Heart right ventricle (tissue), 16 donors: ENCODE measurements around the gene BNIP3. TPM values are rescaled to one million over a fixed set of nuclear protein-coding genes. Genes with fewer than 3 reads are reported as not detected.

Source experiments
- ATAC-seq, 8 donors: fragments of 200-7000 bp; cut with Tn5 transposase; one replicate each; pipeline ENCODE4 v1.9.1; 2020; ENCODE audit warnings: mild to moderate bottlenecking in 8 of 8, moderate library complexity in 8 of 8, moderate number of reproducible peaks in 1 of 8
- DNase-seq, 2 donors: peaks; one replicate each; pipeline ENCODE4 v3.0.0-alpha.2; 2020
- H3K27ac ChIP-seq, 10 donors: fragments of 200-600 bp; sonication (generic) in 2 of 10; one replicate each; pipeline versions ENCODE4 v1.5.0 to v1.8.0; 2020 to 2022; ENCODE audit warnings: mild to moderate bottlenecking in 3 of 10
- H3K27me3 ChIP-seq, 7 donors: fragments of 200-600 bp; one replicate each; pipeline ENCODE4 v1.8.0; 2021 to 2022; ENCODE audit warnings: mild to moderate bottlenecking in 2 of 7
- H3K36me3 ChIP-seq, 9 donors: fragments of 200-600 bp; sonication (generic) in 1 of 9; one replicate each; pipeline versions ENCODE4 v1.5.0 to v1.8.0; 2020 to 2022; ENCODE audit warnings: mild to moderate bottlenecking in 2 of 9
- H3K4me1 ChIP-seq, 9 donors: fragments of 200-600 bp; sonication (generic) in 1 of 9; one replicate each; pipeline versions ENCODE4 v1.5.0 to v1.8.0; 2020 to 2022; ENCODE audit warnings: mild to moderate bottlenecking in 4 of 9
- H3K4me3 ChIP-seq, 10 donors: fragments of 200-600 bp; sonication (generic) in 2 of 10; one replicate each; pipeline versions ENCODE4 v1.5.0 to v1.8.0; 2020 to 2022; ENCODE audit warnings: mild to moderate bottlenecking in 7 of 10, moderate library complexity in 2 of 10
- H3K9me3 ChIP-seq, 11 donors: fragments of 200-600 bp in 10 of 11; sonication (generic) in 2 of 11; one replicate each; pipeline versions ENCODE4 v1.5.0 to v1.8.0; 2013 to 2022; ENCODE audit warnings: mild to moderate bottlenecking in 2 of 11, control low read depth in 1 of 11, moderate library complexity in 1 of 11
- WGBS, 2 donors: extraction: QIAGEN DNeasy Blood & Tissue Kit; methylation state at CpG; one replicate each; pipeline ENCODE4 v1.1.7; 2013; ENCODE audit warnings: inconsistent platforms in 1 of 2; 5-methylcytosine and 5-hydroxymethylcytosine counted together
- intact Hi-C, 10 donors: fragments of 100-400 bp; cut with DNase I; formaldehyde crosslinking; loops; one replicate each; pipeline versions ENCODE4 v1.11.1 to v1.14.2; 2022
- polyA plus RNA-seq, 2 donors: library from polyadenylated mRNA; stranded (reverse); fragments of 200-250 nt; gene quantifications; one replicate each; pipeline ENCODE4 v1.2.3, GENCODE V29; 2013
- total RNA-seq, 10 donors: library from RNA; stranded (reverse); fragmentation: NEBNext Ultra II Directional in 3 of 10; extraction: Animal tissue kit (Norgen Biotek cat#: 25700) in 3 of 10; gene quantifications; one replicate each; pipeline versions ENCODE4 v1.2.1 to v1.2.4, GENCODE V29; 2021 to 2023
- TF ChIP-seq, protein P1 (sequence below), 9 donors: fragments of 200-600 bp; sonication (generic) in 2 of 9; IDR thresholded peaks; one replicate each; pipeline versions ENCODE4 v1.5.0 to v1.8.0; 2021 to 2022; ENCODE audit warnings: antibody characterized with exemption in 9 of 9, mild to moderate bottlenecking in 5 of 9, moderate library complexity in 1 of 9
- donor health status: Arrhythmogenic right ventricular cardiomyopathy.
- donor health status: ischemic (EF 13 %, LVEDD 7.1; RV severe dilation, severe dysfunction).
- donor health status: healthy with polysubstance abuse.
- donor health status: DM: no; HTN: yes; CAD: no.
- donor health status: DM: no; HTN: no; CAD: no.
- donor health status: ischemic (EF 25% LVEDD 6.9; RV normal size, moderate dysfunction).
- donor health status: ischemic (EF 25% LVEDD 5.7; RV mildly dilated, moderate dysfunction).
- donor health status: healthy.
- donor health status: DM: yes; HTN: yes; CAD: no.
- donor health status: Ischemic cardiomyopathy.
- donor health status: ischemic (EF 35%, LVEDD 5.7; RV mildly dilated, moderate dysfunction).
- donor health status: nonischemic (EF 11% LVEDD 7.7; RV severe dilation, severe dysfunction).
- donor health status: DM: yes; HTN: yes; CAD: no.
- donor health status: PGD.
- donor health status: ischemic (EF 29% LVEDD 5.4; RV normal size, mild dysfunction).
- donor health status: nonischemic (EF 23%, LVEDD 6.1; RV moderate dilation, normal function).

BNIP3 gene
- total and polyA plus RNA-seq, 12 donors: 34.6 to 211 (median 148) TPM

DNA sequence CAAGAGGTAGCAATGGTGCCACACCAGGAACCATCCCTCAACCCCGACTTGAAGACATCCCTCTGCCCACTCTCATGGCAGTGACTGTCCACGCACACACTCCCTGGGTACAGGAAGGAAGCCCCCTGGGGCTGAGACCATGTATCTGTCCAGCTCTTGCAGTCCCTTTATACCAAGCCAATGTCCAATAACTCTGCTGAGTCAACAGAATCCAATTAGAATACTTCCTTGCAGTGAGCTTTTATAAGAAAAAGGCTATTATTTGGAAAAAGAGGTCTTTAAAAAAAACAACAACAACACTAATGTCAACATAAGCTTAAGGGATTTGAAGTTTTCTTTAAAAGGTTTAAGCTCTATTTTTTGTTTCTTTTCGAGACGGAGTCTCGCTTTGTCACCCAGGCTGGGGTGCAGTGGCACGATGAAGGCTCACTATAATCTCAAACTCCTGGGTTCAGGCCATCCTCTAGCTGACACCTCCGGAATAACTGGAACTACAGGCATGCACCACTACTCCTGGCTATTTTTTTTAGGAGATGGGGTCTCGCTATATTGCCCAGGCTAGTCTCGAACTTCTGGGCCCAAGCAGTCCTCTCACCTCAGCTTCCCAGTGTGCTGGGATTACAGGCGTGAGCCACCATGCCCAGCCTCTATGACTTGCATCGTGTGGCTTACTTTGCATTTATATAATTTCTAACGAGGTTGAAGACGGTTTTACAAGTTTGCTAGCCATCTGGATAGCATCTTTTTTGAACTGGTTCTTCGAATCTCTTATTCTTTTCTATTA is 7.5 kb downstream of the BNIP3 start:
- intact Hi-C loops: loop anchor here in 3 of 10 donors (5.0 to 10.0 kb wide), 2 partner anchors 72 to 171 kb away; partner anchors contain the start of gene PPP2R2D (in 2 of the 3)
- Histone ChIP-seq H3K27me3 (no peaks in the 10 kb centered on the region), H3K27ac (peak overlapping the region in 7 of 10 donors; percentile 23 to 81 (median 67)), H3K36me3 (peaks cover 0 to 34% (median 13%) of the 10 kb centered on the region in 9 donors), H3K9me3 (no peaks in the 10 kb centered on the region), H3K4me3 (no peak overlapping the region), H3K4me1 (peaks cover 8 to 58% (median 50%) of the 10 kb centered on the region in 9 donors)
- peak in 3 of 8 donors; percentile 2 to 25 (median 4) for ATAC-seq
- no peak for DNase-seq
- TF ChIP-seq, protein P1, sequence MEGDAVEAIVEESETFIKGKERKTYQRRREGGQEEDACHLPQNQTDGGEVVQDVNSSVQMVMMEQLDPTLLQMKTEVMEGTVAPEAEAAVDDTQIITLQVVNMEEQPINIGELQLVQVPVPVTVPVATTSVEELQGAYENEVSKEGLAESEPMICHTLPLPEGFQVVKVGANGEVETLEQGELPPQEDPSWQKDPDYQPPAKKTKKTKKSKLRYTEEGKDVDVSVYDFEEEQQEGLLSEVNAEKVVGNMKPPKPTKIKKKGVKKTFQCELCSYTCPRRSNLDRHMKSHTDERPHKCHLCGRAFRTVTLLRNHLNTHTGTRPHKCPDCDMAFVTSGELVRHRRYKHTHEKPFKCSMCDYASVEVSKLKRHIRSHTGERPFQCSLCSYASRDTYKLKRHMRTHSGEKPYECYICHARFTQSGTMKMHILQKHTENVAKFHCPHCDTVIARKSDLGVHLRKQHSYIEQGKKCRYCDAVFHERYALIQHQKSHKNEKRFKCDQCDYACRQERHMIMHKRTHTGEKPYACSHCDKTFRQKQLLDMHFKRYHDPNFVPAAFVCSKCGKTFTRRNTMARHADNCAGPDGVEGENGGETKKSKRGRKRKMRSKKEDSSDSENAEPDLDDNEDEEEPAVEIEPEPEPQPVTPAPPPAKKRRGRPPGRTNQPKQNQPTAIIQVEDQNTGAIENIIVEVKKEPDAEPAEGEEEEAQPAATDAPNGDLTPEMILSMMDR (IDR thresholded peaks at IDR 0.05): no peak
- 73 to 84% methylated on average over 14 of the region's 14 CpGs for WGBS, 2 donors

DNA sequence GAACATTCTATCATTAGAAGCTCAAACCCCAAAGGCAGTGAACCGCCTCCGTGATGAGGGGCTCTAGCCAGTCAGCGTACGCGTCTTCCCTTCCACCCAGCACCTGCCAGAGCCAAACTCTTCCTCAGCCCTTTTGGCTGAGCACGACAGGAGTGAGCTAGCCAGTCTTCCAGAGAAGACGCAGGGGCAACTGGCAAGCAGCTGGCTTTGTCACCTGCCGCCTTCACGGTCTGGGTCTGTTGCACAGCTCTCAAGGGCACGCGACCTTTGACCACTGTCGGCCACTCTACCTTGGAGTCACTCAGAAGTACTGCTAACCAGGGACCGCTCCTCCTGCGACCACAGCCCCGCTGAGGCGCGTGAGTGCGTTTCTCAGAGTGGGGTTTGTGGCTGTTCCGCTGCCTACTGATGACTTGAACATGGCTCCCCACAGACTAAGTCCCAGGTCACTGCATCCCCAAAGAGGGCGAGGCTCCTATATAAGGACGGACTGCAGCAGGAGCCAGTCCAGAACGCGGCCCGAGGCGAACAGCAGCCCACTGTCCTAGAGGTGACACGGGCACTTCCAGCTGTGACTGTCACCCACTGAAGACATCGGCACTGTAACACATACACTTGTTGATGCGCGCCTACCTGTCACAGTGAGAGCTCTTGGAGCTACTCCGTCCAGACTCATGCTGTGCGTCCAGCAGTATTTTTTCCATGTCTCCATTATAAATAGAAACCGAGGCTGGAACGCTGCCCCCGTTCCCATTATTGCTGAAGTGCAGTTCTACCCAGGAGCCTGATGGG is 8.4 kb downstream of the BNIP3 start:
- ATAC-seq (peak; percentile 50 to 85 (median 80)), DNase-seq (peak; percentile 51 to 58)
- H3K27me3 ChIP-seq: no peaks in the 10 kb centered on the region
- peak overlapping the region in 9 of 10 donors; percentile 36 to 81 (median 73) for H3K27ac ChIP-seq
- intact Hi-C loops: loop anchor here in 3 of 10 donors (5.0 to 10.0 kb wide), 2 partner anchors 71 to 171 kb away; partner anchors contain the start of gene PPP2R2D (in 2 of the 3)
- peak overlapping the region in 7 of 10 donors; percentile 4 to 36 (median 10) for H3K4me3 ChIP-seq
- H3K4me1 ChIP-seq: peaks cover 8 to 49% (median 41%) of the 10 kb centered on the region in 9 donors
- TF ChIP-seq, protein P1 (IDR thresholded peaks at IDR 0.05): peak in 2 of 9 donors; percentile 9 to 11
- H3K36me3 ChIP-seq: peaks cover 0 to 43% (median 15%) of the 10 kb centered on the region in 9 donors
- WGBS, 2 donors: 52 to 67% methylated on average over 34 of the region's 34 CpGs
- no peaks in the 10 kb centered on the region for H3K9me3 ChIP-seq

DNA sequence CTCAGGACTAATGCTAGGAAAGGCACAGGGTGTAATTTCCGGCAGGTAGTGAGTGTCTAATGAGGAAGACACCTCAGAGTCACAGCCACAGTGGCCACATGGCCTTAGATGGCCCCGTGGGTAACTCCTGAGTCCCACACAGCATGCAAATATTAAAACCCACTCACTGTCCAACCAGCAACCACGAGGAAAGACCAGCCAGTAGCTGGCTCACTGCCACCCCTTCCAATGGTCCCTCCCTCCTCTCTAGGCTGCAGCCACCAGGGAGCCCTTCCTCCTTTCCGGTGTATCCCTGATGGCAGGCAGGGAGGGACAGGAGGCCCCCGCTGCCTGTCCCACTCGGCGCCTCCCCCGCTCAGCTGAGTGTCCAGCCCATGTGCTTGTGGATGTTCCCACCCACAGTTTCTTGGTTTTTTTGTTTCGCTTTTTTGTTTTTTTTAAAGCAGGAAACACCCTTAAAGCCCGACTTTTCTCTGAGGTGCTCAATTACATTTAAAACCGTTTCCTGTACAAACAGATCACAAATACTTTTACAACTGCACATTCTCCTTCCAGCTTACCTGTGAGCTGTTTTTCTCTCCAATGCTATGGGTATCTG is 9.2 kb downstream of the BNIP3 start:
- peak; percentile 77 to 91 (median 85) for ATAC-seq
- peak; percentile 76 to 83 for DNase-seq
- TF ChIP-seq, protein P1 (IDR thresholded peaks at IDR 0.05): no peak
- Histone ChIP-seq H3K4me3 (peak overlapping the region in 6 of 10 donors; percentile 4 to 36 (median 10)), H3K4me1 (peaks cover 8 to 45% (median 34%) of the 10 kb centered on the region in 9 donors), H3K9me3 (no peaks in the 10 kb centered on the region), H3K27me3 (no peaks in the 10 kb centered on the region), H3K36me3 (peaks cover 0 to 48% (median 15%) of the 10 kb centered on the region in 9 donors), H3K27ac (peak overlapping the region in 9 of 10 donors; percentile 23 to 81 (median 73))
- 21% methylated on average over 11 of the region's 11 CpGs for WGBS, 2 donors
- intact Hi-C loops: loop anchor here in 3 of 10 donors (5.0 to 10.0 kb wide), 2 partner anchors 70 to 172 kb away; partner anchors contain the start of gene PPP2R2D (in 2 of the 3)
